HuH-7.5 (cell line): Measurements from ENCODE around the gene SMC1B.
"Not testable (repeated sequence)": the region's sequence is repeated elsewhere in the genome, so short reads cannot be mapped to it uniquely, and the experiment has no call there.

Source experiments
- DNase-seq: peaks from one replicate; pipeline ENCODE4 v3.0.0; 2011; ENCODE audit warnings: low spot score

Gene SMC1B

GRCh38 chr22:45413368-45414211, at the start of gene SMC1B, which contains the start of gene RIBC2:
Gene SMC1B (minus strand): TSS chr22:45413599. CDS start chr22:45413567, 32 bp downstream.
Gene RIBC2 (plus strand): TSS chr22:45413693. CDS start chr22:45413887, 194 bp downstream.
- peak; percentile 86 for DNase-seq

- no peak for DNase-seq
Observed at GRCh38 chr22:45462034-45462655, 48.7 kb upstream of the SMC1B start.

- DNase-seq, result no peak
Observed at GRCh38 chr22:45460288-45461109, 47.1 kb upstream of the SMC1B start.

- DNase-seq, result no peak
Observed at GRCh38 chr22:45459235-45459634, 45.8 kb upstream of the SMC1B start.

GRCh38 chr22:45458532-45458931, 45.1 kb upstream of the SMC1B start:
- DNase-seq, result no peak

- DNase-seq, result no peak
Observed at GRCh38 chr22:45456811-45457210, 43.4 kb upstream of the SMC1B start.

GRCh38 chr22:45455621-45456020, 42.2 kb upstream of the SMC1B start:
- no peak for DNase-seq

- DNase-seq, result no peak
Observed at GRCh38 chr22:45455212-45455611, 41.8 kb upstream of the SMC1B start.

GRCh38 chr22:45454275-45454674, 40.9 kb upstream of the SMC1B start:
- no peak for DNase-seq

- DNase-seq, result no peak
Observed at GRCh38 chr22:45453764-45454163, 40.4 kb upstream of the SMC1B start.

GRCh38 chr22:45452565-45453379, 39.4 kb upstream of the SMC1B start:
- DNase-seq, result no peak

GRCh38 chr22:45451972-45452371, 38.6 kb upstream of the SMC1B start:
- no peak for DNase-seq

GRCh38 chr22:45450921-45451651, 37.7 kb upstream of the SMC1B start:
- DNase-seq, result no peak

- DNase-seq, result no peak
Observed at GRCh38 chr22:45450101-45450785, 36.8 kb upstream of the SMC1B start.

- DNase-seq, result not testable (repeated sequence)
Observed at GRCh38 chr22:45449442-45449841, 36.0 kb upstream of the SMC1B start.

- DNase-seq, result no peak
Observed at GRCh38 chr22:45448431-45448830, 35.0 kb upstream of the SMC1B start.

GRCh38 chr22:45447596-45447995, 34.2 kb upstream of the SMC1B start:
- not testable (repeated sequence) for DNase-seq

GRCh38 chr22:45446216-45446615, 32.8 kb upstream of the SMC1B start:
- DNase-seq, result no peak

GRCh38 chr22:45445031-45445710, 31.8 kb upstream of the SMC1B start:
- no peak for DNase-seq

GRCh38 chr22:45444168-45444567, 30.8 kb upstream of the SMC1B start:
- DNase-seq, result no peak
